Fibroblast of lung (primary cell): ENCODE results near the gene POC5.

ENCODE experiments used
- CTCF ChIP-seq, 2 donors: IDR thresholded peaks in 1 of 2; conservative IDR thresholded peaks in 1 of 2; 1 replicate in 1 of 2; 2 replicates in 1 of 2; pipeline ENCODE4 v1.5.1; 2011 to 2012; ENCODE audit warnings: low read length in 2 of 2, control low read depth in 1 of 2, inconsistent platforms in 1 of 2, low read depth in 1 of 2, mild to moderate bottlenecking in 1 of 2
- EZH2 ChIP-seq: IDR thresholded peaks from 2 replicates; pipeline ENCODE4 v1.5.1; 2012; ENCODE audit warnings: low read length, control low read depth, mild to moderate bottlenecking; ENCODE audit errors: missing control alignments

- TF ChIP-seq CTCF (conservative IDR thresholded peaks at IDR 0.05 in 1 of 2, IDR thresholded peaks at IDR 0.05 in 1 of 2; ENCODE audit: low read depth in 1 of 2, low read length in 2 of 2) = no peak
- TF ChIP-seq EZH2 = no peak
Observed at GRCh38 chr5:75640826-75641225, 76.4 kb downstream of the POC5 start.
